Measurements from ENCODE around the gene ARF1. TPM values are rescaled to one million over a fixed set of nuclear protein-coding genes. Genes with fewer than 3 reads are reported as not detected.

The ARF1 gene
- total RNA-seq, 1 donor from 2014 or later, result 240 TPM

DNA sequence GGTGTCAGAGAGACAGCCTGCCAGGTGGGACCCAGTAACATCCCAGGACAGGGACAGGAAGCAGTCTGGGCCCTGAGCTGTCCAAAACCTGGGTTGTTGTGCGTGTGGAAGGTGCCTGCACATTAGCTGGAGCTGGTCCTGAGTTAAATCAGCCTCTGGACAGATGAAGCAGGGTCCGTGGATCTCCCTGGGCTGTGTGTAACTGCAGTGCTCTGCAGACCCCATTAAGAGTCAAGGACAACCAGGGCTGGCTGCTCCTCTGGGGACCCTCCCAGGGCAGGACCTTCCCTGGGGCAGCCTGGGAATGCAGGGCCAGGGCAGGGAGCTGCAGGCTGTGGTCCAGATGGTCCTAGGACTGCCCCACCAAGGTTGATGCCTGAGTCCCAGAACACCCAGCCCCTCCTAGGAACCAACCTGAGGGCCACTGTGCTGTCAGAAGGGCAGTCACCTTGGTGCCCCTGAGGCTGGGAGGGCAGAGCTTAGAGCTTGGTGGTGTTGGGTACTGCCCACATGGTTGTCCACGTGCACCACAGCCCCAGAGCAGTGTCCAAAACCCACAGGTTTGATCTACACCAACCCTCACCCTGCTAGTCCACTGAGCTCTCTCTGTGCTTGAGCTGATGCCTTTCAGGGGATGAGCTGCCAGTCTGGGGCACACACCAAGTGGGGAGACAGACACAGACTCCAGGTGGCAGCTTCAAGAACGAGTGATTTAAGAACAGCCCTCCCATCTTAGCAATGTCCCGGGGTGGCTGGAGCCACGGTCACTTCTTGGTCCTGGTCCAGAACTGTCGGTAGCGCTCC, 23.7 kb downstream of the ARF1 start:
- no peak for DNase-seq (ENCODE audit: low read depth)

GRCh38 chr1:228106800-228107054, 24.2 kb downstream of the ARF1 start:
- DNase-seq (ENCODE audit: low read depth), result no peak
- no peaks in the 10 kb centered on the region for H3K27me3 ChIP-seq (ENCODE audit: control insufficient read depth, insufficient read depth, low read length)
- H3K36me3 ChIP-seq (ENCODE audit: control insufficient read depth, insufficient read depth, low read length), result peaks cover 4% of the 10 kb centered on the region
- TF ChIP-seq, protein P1, sequence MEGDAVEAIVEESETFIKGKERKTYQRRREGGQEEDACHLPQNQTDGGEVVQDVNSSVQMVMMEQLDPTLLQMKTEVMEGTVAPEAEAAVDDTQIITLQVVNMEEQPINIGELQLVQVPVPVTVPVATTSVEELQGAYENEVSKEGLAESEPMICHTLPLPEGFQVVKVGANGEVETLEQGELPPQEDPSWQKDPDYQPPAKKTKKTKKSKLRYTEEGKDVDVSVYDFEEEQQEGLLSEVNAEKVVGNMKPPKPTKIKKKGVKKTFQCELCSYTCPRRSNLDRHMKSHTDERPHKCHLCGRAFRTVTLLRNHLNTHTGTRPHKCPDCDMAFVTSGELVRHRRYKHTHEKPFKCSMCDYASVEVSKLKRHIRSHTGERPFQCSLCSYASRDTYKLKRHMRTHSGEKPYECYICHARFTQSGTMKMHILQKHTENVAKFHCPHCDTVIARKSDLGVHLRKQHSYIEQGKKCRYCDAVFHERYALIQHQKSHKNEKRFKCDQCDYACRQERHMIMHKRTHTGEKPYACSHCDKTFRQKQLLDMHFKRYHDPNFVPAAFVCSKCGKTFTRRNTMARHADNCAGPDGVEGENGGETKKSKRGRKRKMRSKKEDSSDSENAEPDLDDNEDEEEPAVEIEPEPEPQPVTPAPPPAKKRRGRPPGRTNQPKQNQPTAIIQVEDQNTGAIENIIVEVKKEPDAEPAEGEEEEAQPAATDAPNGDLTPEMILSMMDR (IDR thresholded peaks at IDR 0.05; ENCODE audit: insufficient read depth, low read length, severe bottlenecking), result no peak
- FAIRE-seq, result no peak
- H3K4me3 ChIP-seq (ENCODE audit: low read depth, low read length), result no peak overlapping the region

More for the DNA sequence above, 23.7 kb downstream of the ARF1 start:
- FAIRE-seq, result no peak
- no peaks in the 10 kb centered on the region for H3K27me3 ChIP-seq (ENCODE audit: control insufficient read depth, insufficient read depth, low read length)
- no peak overlapping the region for H3K4me3 ChIP-seq (ENCODE audit: low read depth, low read length)
- H3K36me3 ChIP-seq (ENCODE audit: control insufficient read depth, insufficient read depth, low read length), result peaks cover 4% of the 10 kb centered on the region
- TF ChIP-seq, protein P1 (IDR thresholded peaks at IDR 0.05; ENCODE audit: insufficient read depth, low read length, severe bottlenecking), result no peak

- no peak overlapping the region for H3K4me3 ChIP-seq (ENCODE audit: low read depth, low read length)
- TF ChIP-seq, protein P1 (IDR thresholded peaks at IDR 0.05; ENCODE audit: insufficient read depth, low read length, severe bottlenecking), result no peak
- no peak for DNase-seq (ENCODE audit: low read depth)
Measured at GRCh38 chr1:228107636-228108035, 25.1 kb downstream of the ARF1 start.

DNA sequence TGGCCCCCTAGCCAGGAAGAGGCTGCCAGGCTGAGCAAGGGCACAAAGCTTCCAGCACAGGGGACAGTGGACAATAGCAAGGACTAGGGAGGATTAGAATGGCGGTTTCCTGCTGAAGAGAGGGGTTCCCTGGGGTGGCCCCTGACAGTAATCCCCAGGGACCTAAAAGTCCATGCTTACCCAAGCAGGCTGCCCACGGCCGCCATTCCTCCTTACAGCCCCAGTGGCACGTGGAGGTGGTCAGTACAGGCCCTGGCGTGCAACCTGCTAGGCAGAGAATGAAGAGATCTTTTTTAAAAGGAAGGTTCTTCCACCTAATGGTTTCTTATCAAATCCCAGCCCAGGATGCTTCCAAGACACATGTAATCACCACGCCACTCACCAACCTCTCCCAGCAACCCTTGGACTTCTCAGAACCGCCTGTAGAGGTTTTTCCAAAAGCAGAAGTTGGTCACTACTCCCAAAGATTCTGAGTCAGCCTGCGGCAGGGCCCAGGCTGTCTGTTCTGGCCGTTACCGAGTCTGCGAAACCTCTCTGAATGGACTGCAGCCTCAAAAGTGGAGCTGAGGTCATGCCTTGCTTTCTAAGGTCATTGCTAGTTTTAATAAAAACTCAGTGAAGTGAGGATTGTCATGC, 25.7 kb downstream of the ARF1 start:
- H3K36me3 ChIP-seq (ENCODE audit: control insufficient read depth, insufficient read depth, low read length), result peaks cover 4% of the 10 kb centered on the region
- H3K4me3 ChIP-seq (ENCODE audit: low read depth, low read length), result peak overlapping the region; percentile 97
- TF ChIP-seq, protein P1 (IDR thresholded peaks at IDR 0.05; ENCODE audit: insufficient read depth, low read length, severe bottlenecking), result no peak
- FAIRE-seq (no peak), DNase-seq (ENCODE audit: low read depth) (no peak)
- no peaks in the 10 kb centered on the region for H3K27me3 ChIP-seq (ENCODE audit: control insufficient read depth, insufficient read depth, low read length)

More at GRCh38 chr1:228107636-228108035, 25.1 kb downstream of the ARF1 start:
- no peak for FAIRE-seq
- Histone ChIP-seq H3K27me3 (ENCODE audit: control insufficient read depth, insufficient read depth, low read length) (no peaks in the 10 kb centered on the region), H3K36me3 (ENCODE audit: control insufficient read depth, insufficient read depth, low read length) (peaks cover 4% of the 10 kb centered on the region)

DNA sequence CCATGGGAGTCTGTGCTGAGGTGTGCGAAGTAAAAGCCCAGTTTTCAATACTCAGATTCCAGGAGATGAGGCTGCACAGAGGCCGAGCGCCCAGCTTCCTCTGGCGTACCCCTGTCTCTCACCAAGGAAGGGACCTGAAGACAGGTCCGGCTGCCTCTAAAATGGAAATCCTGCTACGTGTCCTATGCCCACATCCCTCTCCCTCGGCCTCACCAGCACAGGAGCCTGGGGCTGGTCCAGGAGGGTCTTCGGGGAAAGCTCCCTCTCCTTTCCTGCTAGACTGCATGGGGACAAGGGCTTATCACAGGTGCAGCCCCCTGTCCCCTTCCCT, 26.2 kb downstream of the ARF1 start:
- H3K27me3 ChIP-seq (ENCODE audit: control insufficient read depth, insufficient read depth, low read length), result no peaks in the 10 kb centered on the region
- FAIRE-seq, result no peak
- peaks cover 4% of the 10 kb centered on the region for H3K36me3 ChIP-seq (ENCODE audit: control insufficient read depth, insufficient read depth, low read length)
- peak overlapping the region; percentile 97 for H3K4me3 ChIP-seq (ENCODE audit: low read depth, low read length)
- no peak for DNase-seq (ENCODE audit: low read depth)
- TF ChIP-seq, protein P1 (IDR thresholded peaks at IDR 0.05; ENCODE audit: insufficient read depth, low read length, severe bottlenecking), result no peak

All from bronchial epithelial cell (primary cell).